ENCODE data around the gene JAKMIP1.

Gene JAKMIP1

GRCh38 chr4:6095023-6095752, 105.2 kb downstream of the JAKMIP1 start:
- peak; percentile 31 for DNase-seq (ENCODE audit: low spot score)

GRCh38 chr4:6093671-6094070, 106.7 kb downstream of the JAKMIP1 start:
- no peak for DNase-seq (ENCODE audit: low spot score)

DNA sequence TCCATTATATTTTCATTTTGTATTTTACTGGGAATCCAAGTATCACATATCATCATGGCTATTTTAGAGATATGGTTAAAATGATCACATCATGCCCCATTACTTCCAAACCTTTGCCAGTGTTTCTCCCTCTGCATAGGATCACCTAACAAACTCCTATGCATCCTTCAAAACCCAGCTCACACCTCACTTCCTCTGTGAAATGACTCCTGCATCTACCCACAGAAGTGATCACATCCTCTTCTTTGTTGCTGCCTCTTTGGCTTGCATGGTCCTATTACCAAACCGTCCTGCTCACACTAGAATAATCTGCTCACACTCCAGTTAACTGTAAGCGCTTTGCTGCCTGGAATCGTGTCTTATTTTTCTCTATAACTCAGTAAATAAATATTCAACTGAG, 107.4 kb downstream of the JAKMIP1 start:
- peak; percentile 12 for DNase-seq (ENCODE audit: low spot score)

DNA sequence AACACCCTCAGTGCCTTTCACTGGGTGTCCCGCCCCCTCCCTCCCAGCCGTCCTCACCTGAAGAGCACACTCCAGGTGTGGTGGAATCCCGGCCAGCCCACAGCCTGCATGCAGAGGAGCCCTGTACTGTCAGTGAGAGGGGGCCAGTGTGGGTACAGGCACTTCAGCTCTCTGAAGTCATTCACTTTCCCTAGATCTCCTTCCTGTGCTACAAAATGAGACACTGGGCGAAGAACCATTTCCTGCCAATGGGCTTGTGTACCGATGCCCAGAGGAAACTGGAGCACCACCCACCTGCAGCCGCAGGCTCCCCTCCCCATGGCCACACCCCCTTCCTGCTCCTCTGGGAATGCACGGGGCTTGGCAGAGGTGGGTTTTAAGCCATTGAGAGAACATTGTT, 108.2 kb downstream of the JAKMIP1 start:
- no peak for DNase-seq (ENCODE audit: low spot score)

DNA sequence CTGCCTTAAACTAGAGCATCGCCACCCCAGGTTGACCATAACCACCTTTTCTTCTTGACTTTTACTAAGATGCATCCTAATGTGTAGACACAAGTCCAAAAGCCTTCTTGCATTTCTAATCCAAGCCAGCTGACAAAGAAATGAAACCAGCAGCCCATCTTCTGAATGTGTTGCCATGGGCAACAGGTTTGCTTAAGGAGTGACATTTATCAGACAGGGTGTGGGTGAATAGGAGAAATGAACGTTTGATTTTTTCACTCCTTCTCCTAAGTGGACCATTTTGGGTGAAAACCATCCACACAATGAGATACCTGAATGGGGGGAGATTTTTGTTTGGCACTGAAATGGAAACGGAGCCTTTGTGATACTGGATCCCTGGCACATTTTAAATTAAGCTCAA, 109.4 kb downstream of the JAKMIP1 start:
- no peak for DNase-seq (ENCODE audit: low spot score)

DNA sequence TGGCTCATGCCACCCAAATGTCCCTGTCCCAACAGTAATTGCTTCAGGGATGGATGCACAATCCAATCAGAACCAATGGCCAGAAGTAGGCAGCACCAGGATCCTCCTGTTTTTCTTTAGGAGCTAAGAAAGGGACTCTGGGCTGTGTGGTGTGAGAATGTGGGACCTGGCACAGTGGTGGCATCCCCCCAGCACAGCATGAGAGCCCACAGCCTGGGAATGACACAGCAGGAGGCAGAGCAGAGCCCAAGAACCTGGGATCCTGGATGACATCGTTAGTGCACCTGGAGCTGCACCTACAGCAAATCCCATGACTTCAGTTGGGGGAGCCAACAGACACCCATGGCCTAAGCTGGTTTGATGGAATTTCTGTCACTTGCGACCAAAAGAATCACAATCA, 111.4 kb downstream of the JAKMIP1 start:
- no peak for DNase-seq (ENCODE audit: low spot score)

- no peak for DNase-seq (ENCODE audit: low spot score)
These were observed 112.5 kb downstream of the JAKMIP1 start for GRCh38 chr4:6087669-6088341.

DNA sequence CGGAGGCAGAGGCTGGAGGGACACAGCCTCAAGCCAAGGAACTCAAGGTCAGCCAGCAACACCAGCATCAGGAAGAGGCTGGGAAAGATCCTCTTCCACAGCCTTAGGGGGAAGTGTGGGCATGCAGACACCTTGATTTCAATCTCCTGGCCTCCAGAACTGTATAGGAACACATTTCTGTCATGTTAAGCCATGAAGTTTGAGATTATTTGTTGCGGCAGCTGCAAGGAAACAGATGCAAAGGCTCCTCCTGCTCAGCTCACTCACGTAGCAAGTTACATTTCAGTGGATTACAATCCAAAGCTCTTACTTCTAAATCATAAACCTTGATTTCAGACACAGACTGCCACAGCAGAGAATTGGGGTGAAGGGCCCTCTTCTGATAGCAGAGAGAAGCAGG, 113.5 kb downstream of the JAKMIP1 start:
- no peak for DNase-seq (ENCODE audit: low spot score)

DNA sequence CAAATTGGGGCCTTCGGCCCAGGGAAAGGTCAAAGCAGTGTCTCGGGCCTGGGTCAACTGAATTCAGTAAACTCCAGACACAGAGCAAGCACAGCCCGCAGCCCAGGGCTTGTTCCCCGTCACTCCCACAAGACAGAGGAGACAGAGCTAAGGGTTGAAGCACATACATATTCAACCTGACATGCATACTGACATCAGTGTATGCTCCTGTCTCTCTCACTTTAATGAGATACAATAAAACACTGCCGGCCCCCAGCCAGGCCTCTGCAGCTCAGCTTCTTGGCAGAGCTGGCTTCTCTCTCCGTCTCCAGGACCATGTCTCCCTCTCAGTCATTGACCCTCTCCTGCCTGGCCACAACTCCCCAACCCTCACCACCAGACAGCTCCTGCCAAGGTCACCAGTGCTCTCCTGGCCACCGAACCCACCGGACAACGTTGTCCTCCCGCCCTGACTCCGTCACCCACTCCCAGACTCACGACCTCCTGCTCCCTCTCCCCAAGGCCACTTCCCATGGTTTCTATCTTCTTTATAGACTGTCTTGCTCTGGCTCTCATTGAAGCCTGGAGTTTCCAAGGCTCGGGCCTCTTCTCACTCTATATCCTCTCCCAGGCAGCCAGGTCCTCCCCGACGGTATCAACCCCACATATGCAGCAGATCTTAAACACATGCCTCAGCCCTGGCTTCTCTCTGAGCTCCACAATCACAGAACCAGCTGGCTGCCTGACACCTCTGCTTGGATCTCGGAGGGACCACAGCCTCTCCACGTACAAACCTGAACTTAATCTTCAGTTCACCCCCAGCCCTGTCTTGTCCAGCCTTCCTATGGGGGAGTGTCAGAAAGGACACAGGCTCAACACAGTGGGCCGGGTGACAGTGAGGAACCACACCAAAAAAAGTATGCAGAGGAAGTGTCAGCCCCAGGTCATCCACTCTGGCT, 114.4 kb downstream of the JAKMIP1 start:
- DNase-seq (ENCODE audit: low spot score): no peak

DNA sequence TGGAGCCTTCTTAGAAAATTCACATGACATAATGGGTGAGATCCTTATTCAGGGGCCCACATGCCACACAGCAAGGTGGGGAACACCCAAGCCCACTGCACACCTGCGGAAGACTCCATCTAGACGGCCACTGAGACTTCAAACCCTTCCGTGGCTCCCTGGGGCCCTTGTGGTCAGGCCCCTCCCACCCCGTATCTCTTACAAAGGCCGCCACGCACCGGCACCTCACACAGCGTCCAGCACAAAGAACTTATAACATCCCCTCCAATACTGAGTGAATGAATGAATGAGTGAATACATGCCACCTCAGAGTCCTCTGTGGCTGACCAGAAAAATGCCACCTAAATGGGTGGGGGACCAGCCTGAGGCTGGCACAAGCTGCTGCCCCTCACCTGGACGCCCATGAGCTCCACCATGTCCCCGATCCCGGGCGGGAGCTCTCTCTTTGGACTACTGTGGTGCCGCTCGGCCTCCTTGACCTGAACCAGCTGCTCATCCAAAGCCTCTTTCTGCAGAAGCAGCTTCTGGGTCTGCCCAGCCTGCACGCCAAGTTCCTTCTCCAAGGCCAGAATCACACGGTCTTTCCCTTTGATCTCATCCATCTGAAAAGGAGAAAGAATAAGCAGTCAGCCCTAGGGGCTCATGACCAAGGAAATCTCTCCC, 115.2 kb downstream of the JAKMIP1 start:
- DNase-seq (ENCODE audit: low spot score): no peak

- DNase-seq (ENCODE audit: low spot score): no peak
These were observed 120.4 kb downstream of the JAKMIP1 start for GRCh38 chr4:6079965-6080364.

DNA sequence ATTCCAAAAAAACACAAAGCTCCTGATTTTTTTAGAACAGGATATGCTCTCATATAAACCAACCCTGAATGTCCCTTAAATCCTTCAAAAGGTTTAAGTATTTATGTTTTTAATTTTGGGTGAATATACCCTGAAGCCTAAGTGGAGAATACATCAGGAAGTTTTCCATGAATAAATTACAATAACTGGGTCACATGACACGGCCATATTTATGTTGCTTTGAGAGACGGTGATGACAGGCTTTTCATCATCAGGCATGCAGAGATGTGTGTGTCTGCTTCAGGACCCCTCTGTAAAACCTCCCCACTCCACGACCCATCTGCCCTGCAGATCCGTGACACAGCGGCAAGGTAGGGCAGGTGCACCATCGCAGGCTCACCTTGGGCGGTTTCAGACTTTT, 121.8 kb downstream of the JAKMIP1 start:
- no peak for DNase-seq (ENCODE audit: low spot score)

DNA sequence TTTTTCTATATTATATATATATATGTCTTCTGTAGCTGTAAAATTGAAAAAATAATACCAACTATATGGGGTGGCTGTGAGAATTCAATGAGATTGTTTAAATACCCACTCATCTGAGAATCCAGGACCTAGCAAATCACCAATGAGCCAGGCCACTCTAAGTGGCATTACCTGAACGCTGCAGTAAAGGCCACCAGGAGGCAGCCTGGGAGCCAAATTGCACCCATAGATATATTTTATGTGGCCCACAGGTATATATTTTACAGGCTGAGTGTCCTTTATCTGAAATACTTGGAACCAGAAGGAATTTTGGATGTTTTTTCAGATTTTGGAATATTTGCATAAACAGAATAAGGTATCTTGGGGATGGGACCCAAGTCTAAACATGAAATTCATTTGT, 124.0 kb downstream of the JAKMIP1 start:
- DNase-seq (ENCODE audit: low spot score): peak; percentile 8

DNA sequence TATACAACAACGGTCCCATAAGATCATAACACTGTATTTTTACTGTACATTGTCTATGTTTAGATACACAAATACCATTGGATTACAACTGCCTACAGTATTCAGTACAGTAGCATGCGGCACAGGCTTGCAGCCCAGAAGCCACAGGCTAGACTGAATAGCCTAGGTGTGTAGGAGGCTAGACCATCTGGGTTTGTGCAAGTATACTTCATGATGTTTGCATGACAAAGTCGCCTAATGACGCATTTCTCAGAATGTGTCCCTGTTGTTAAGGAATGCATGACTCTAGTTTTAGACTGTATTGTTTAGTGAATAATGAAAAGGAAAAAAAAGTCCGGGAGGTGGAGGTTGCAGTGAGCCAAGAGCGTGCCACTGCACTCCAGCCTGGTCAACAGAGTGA, 125.6 kb downstream of the JAKMIP1 start:
- DNase-seq (ENCODE audit: low spot score): no peak

- DNase-seq (ENCODE audit: low spot score): no peak
These were observed 128.2 kb downstream of the JAKMIP1 start for GRCh38 chr4:6071959-6072720.

GRCh38 chr4:6071191-6071958, 129.0 kb downstream of the JAKMIP1 start:
- no peak for DNase-seq (ENCODE audit: low spot score)

- DNase-seq (ENCODE audit: low spot score): no peak
These were observed 130.3 kb downstream of the JAKMIP1 start for GRCh38 chr4:6069845-6070709.

- no peak for DNase-seq (ENCODE audit: low spot score)
These were observed 131.4 kb downstream of the JAKMIP1 start for GRCh38 chr4:6068986-6069385.

- no peak for DNase-seq (ENCODE audit: low spot score)
These were observed 134.3 kb downstream of the JAKMIP1 start for GRCh38 chr4:6065934-6066590.
